WI38 (cell line): ENCODE results near the gene OR52D1.
A peak's percentile ranks its signal among the peaks of the same experiment; 100 is the strongest.

Source experiments
- H3K4me3 ChIP-seq: 2 replicates; pipeline ENCODE4 v1.5.1; 2011; ENCODE audit warnings: low read depth, mild to moderate bottlenecking, control low read depth, low read length
- CTCF ChIP-seq: IDR thresholded peaks from 2 replicates; pipeline ENCODE4 v1.5.1; 2012; ENCODE audit warnings: low read depth, mild to moderate bottlenecking, control low read depth, low read length

OR52D1 gene

GRCh38 chr11:5473921-5474320 lies 14.6 kb upstream of the OR52D1 start:
- no peak for TF ChIP-seq CTCF
- no peak overlapping the region for H3K4me3 ChIP-seq

- peak; percentile 79 for TF ChIP-seq CTCF
- H3K4me3 ChIP-seq = no peak overlapping the region
Measured at GRCh38 chr11:5476186-5476819, 12.2 kb upstream of the OR52D1 start.

- H3K4me3 ChIP-seq = no peak overlapping the region
- no peak for TF ChIP-seq CTCF
Measured at GRCh38 chr11:5486003-5486402, 2.5 kb upstream of the OR52D1 start.

GRCh38 chr11:5486421-5486820 lies 2.1 kb upstream of the OR52D1 start:
- H3K4me3 ChIP-seq = no peak overlapping the region
- TF ChIP-seq CTCF = no peak

GRCh38 chr11:5488798-5489399 lies 414 bp downstream of the OR52D1 start:
- TF ChIP-seq CTCF = no peak

GRCh38 chr11:5489576-5490357 lies 1.3 kb downstream of the OR52D1 start:
- no peak overlapping the region for H3K4me3 ChIP-seq
- no peak for TF ChIP-seq CTCF

More at GRCh38 chr11:5488798-5489399, 414 bp downstream of the OR52D1 start:
- H3K4me3 ChIP-seq = no peak overlapping the region

GRCh38 chr11:5499671-5500070 lies 11.2 kb downstream of the OR52D1 start:
- no peak overlapping the region for H3K4me3 ChIP-seq
- no peak for TF ChIP-seq CTCF
